AG04450 (cell line): Measurements from ENCODE around the gene PPP1R9B. TPM values are rescaled to one million over a fixed set of nuclear protein-coding genes. Genes with fewer than 3 reads are reported as not detected.

Experiments
- CTCF ChIA-PET: fragments of 300-600, 350-600 bp; formaldehyde crosslinking; extraction: SDS; loops from one replicate; lab custom pipeline; 2022; ENCODE audit warnings: antibody characterized with exemption, inconsistent platforms; lab: Charles Lee
- POLR2A ChIA-PET: fragments of 350-600 bp; formaldehyde crosslinking; extraction: SDS; loops from one replicate; lab custom pipeline; 2021; ENCODE audit warnings: antibody characterized with exemption, inconsistent platforms; lab: Yijun Ruan, JAX
- DNase-seq: peaks from one replicate; pipeline ENCODE4 v3.0.0-alpha.2; 2011; ENCODE audit warnings: low read depth, low spot score
- H3K27ac ChIP-seq: one replicate; pipeline ENCODE4 v1.5.1; 2012; ENCODE audit warnings: low read depth, low read length, control low read depth
- H3K27me3 ChIP-seq: one replicate; pipeline ENCODE4 v1.6.0; 2012; ENCODE audit warnings: low read length; ENCODE audit not compliant: control insufficient read depth, insufficient read depth
- H3K4me3 ChIP-seq: 2 replicates; pipeline ENCODE4 v1.5.1; 2011; ENCODE audit warnings: mild to moderate bottlenecking, low read depth, low read length, control low read depth
- H3K9me3 ChIP-seq: 2 replicates; pipeline ENCODE4 v1.5.1; 2012; ENCODE audit warnings: low read length; ENCODE audit not compliant: control insufficient read depth, insufficient read depth
- polyA plus RNA-seq: library from polyadenylated mRNA; depleted of rRNA; stranded (reverse); fragments of >200 nt; gene quantifications from 2 replicates; pipeline ENCODE4 v1.2.3, GENCODE V29; 2011
- TF ChIP-seq, protein P1 (sequence below): IDR thresholded peaks from 2 replicates; pipeline ENCODE4 v1.5.1; 2011; ENCODE audit warnings: low read depth, low read length, control low read depth, inconsistent platforms

PPP1R9B gene
- polyA plus RNA-seq, 1 experiment, result 18.2 TPM

DNA sequence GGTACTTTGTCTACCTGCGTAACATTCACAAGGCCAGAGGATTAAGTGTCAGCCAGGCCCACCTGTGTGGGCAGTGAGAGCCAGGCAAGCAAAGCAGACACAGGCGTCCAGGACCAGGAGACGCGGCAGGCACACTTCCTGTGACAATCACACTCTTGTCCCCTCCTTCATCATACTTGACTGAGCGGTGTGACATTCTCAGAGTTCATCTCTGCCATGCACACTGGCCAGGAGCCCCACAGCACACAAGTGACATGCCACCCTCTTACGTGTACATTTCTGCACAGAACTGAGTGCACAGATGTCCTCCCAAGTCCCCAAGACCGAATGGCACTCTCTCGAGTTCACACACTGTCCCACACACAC, 8.7 kb downstream of the PPP1R9B start:
- no peak overlapping the region for H3K27ac ChIP-seq
- ChIA-PET CTCF (interaction anchor here (0.6 to 1.7 kb wide), 3 partner anchors 20 to 158 kb away, joined by 4 to 8 read pairs (median 4); no protein-coding TSS in a partner anchor), POLR2A (no interaction called here)
- no peaks in the 10 kb centered on the region for H3K27me3 ChIP-seq
- H3K4me3 ChIP-seq, result no peak overlapping the region
- TF ChIP-seq, protein P1, sequence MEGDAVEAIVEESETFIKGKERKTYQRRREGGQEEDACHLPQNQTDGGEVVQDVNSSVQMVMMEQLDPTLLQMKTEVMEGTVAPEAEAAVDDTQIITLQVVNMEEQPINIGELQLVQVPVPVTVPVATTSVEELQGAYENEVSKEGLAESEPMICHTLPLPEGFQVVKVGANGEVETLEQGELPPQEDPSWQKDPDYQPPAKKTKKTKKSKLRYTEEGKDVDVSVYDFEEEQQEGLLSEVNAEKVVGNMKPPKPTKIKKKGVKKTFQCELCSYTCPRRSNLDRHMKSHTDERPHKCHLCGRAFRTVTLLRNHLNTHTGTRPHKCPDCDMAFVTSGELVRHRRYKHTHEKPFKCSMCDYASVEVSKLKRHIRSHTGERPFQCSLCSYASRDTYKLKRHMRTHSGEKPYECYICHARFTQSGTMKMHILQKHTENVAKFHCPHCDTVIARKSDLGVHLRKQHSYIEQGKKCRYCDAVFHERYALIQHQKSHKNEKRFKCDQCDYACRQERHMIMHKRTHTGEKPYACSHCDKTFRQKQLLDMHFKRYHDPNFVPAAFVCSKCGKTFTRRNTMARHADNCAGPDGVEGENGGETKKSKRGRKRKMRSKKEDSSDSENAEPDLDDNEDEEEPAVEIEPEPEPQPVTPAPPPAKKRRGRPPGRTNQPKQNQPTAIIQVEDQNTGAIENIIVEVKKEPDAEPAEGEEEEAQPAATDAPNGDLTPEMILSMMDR, result no peak
- peaks cover 6% of the 10 kb centered on the region for H3K9me3 ChIP-seq
- DNase-seq, result no peak

DNA sequence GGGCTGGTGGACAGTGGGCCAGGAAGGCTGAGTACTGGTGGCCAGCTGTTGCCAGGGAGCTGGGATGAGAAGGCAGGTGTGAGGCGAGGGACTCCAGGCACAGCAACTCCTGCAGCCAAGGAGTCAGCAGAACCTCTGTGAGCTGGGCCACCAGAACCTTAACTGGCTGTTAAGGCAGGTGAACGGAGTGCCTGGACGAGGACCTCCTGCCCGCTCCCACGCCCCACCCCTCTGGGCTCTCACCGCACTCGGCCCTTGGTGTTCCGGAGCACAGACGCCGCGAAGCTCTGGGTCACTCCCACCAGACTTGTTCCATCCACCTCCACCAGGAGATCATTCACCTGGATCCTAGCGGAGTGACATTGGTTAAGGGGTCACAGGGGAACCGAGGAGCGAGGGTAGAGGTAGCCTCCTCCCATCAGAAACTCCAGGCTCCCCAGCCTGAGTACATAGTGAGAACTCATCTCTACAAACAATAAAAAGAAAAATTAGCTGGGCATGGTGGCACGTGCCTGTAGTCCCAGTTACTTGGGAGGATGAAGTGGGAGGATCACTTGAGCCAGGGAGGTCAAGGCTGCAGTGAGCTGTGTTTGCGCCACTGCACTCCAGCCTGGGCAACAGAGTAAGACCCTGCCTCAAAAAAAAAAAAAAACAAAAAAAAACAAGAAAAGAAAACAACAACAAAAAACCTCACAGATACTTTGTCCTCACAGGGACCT, 9.3 kb downstream of the PPP1R9B start:
- TF ChIP-seq, protein P1, result no peak
- CTCF ChIA-PET, result interaction anchor here (0.6 to 2.7 kb wide), 7 partner anchors 11 to 221 kb away, joined by 3 to 8 read pairs (median 4); no protein-coding TSS in a partner anchor
- POLR2A ChIA-PET, result interaction anchor here (0.5 kb wide), 1 partner anchor 65 kb away, joined by 4 read pairs; no protein-coding TSS in a partner anchor

DNA sequence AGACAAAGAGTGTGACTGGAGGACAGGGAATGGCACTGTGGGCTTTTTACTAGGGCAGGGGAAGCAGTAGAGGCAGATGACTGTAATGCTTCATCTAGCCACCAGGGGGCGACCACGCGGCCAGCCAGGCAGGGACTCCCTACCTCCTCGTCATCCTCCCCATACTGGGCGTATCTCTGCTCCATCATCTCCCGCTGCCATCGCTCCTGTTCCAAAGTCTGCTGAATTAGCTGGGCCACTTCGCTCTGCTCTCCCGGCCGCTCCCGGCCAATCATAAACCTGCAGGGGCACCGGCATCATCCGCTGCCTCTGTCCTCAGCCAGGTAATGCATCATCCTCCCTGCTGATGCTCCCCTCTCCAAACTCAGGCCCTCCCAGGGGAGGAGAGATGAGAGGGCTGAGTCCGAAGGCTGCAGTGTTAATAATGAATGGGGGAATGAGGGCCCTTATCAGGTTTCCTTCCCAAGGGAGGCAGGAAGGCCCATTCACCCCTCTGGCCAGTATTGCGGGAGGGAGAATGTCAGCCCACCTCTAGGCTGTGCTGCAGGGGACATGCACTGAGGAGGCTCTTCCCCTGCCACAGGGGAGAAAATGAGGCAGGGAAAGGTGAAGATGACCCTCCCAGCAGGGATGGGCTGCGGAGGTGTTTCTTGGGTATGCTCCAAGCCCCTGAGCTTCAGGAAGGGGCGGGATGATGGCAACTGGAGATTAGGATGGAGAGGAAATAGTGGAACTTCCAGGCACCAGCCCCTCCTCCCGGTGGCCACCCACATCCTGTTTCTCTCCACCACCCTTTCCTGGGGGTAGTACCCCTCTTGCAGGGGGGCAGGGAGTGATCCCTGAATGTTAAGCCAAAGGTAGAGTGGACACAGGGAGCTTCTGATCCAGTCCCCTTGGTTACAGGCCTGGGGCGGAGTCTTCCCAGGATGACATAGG, 10.3 kb downstream of the PPP1R9B start:
- ChIA-PET CTCF (interaction anchor here (0.7 to 2.7 kb wide), 10 partner anchors 12 to 258 kb away, joined by 3 to 19 read pairs (median 4); no protein-coding TSS in a partner anchor), POLR2A (interaction anchor here (0.5 kb wide), 1 partner anchor 66 kb away, joined by 4 read pairs; no protein-coding TSS in a partner anchor)
- H3K27ac ChIP-seq, result no peak overlapping the region
- no peak for DNase-seq
- H3K27me3 ChIP-seq, result no peaks in the 10 kb centered on the region
- TF ChIP-seq, protein P1, result peak; percentile 75
- H3K9me3 ChIP-seq, result peaks cover 6% of the 10 kb centered on the region
- H3K4me3 ChIP-seq, result no peak overlapping the region

More for the DNA sequence above, 9.3 kb downstream of the PPP1R9B start:
- H3K27ac ChIP-seq, result no peak overlapping the region
- DNase-seq, result no peak
- peaks cover 6% of the 10 kb centered on the region for H3K9me3 ChIP-seq
- no peaks in the 10 kb centered on the region for H3K27me3 ChIP-seq
- no peak overlapping the region for H3K4me3 ChIP-seq

DNA sequence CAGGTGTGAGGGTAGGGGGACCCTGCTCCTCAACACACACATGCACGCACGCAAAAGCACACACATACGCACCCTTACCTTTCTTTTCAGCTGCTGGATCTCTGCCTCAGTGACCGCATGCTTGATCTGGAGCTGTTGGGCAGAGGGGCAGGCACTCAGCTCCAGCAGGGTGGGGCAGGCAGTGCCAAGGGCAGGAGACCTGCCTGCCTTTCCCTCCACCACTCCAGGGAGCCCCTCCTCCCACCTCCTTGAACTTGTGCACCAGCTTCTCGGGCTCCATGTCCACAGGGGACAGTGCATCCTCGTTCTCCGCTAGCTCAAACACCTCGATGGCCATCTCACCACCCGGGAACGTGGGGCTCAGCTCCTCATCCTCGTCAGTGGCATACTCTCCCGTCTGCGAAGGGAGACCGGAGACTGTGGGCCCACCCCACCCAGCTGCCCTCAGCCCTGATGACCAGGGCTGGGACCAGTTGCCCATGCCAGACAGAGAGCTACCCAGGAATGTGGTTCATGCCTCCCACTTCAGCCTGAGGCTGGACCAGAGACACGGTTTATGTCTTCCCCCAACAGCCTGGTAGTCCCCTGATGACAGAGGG, 11.2 kb downstream of the PPP1R9B start:
- no peak for DNase-seq
- POLR2A ChIA-PET, result no interaction called here
- Histone ChIP-seq H3K27ac (no peak overlapping the region), H3K4me3 (no peak overlapping the region), H3K9me3 (peaks cover 6% of the 10 kb centered on the region), H3K27me3 (no peaks in the 10 kb centered on the region)
- CTCF ChIA-PET, result interaction anchor here (0.6 to 2.7 kb wide), 13 partner anchors 8 to 259 kb away, joined by 3 to 19 read pairs (median 6); no protein-coding TSS in a partner anchor
- TF ChIP-seq, protein P1, result no peak
